Right cardiac atrium (tissue), 5 donors: ENCODE data around the gene TOMM22. TPM values are rescaled to one million over a fixed set of nuclear protein-coding genes. Genes with fewer than 3 reads are reported as not detected.

Experiments used
- ATAC-seq, 2 donors: fragments of 200-7000 bp; cut with Tn5 transposase; one replicate each; pipeline versions ENCODE4 v1.8.0 to v1.9.1; 2020; ENCODE audit warnings: moderate library complexity in 2 of 2, mild to moderate bottlenecking in 1 of 2
- DNase-seq, 3 donors: peaks; one replicate each; pipeline ENCODE4 v3.0.0-alpha.2; 2020
- H3K27ac ChIP-seq: one replicate; pipeline ENCODE4 v1.5.1; 2013; ENCODE audit warnings: mild to moderate bottlenecking, low read length, control low read depth, moderate library complexity
- H3K27me3 ChIP-seq: one replicate; pipeline ENCODE4 v1.6.1; 2013; ENCODE audit not compliant: control insufficient read depth, insufficient read depth
- H3K4me1 ChIP-seq: one replicate; pipeline ENCODE4 v1.6.1; 2013; ENCODE audit warnings: low read length; ENCODE audit not compliant: control insufficient read depth, insufficient read depth
- H3K4me3 ChIP-seq: one replicate; pipeline ENCODE4 v1.5.1; 2013; ENCODE audit warnings: low read length, control low read depth
- H3K9me3 ChIP-seq: one replicate; pipeline ENCODE4 v1.6.1; 2013; ENCODE audit warnings: low read length; ENCODE audit not compliant: control insufficient read depth
- WGBS: extraction: QIAGEN DNeasy Blood & Tissue Kit; methylation state at CpG from one replicate; pipeline ENCODE4 v1.1.7; 2013; 5-methylcytosine and 5-hydroxymethylcytosine counted together
- intact Hi-C, 4 donors: fragments of 100-400 bp; cut with DNase I; formaldehyde crosslinking; loops; one replicate each; pipeline versions ENCODE4 v1.11.0 to v1.14.0; 2022 to 2023
- polyA plus RNA-seq: library from polyadenylated mRNA; stranded (reverse); fragments of 200-250 nt; gene quantifications from one replicate; pipeline ENCODE4 v1.2.3, GENCODE V29; 2013
- total RNA-seq, 4 donors: library from RNA; stranded (reverse); fragmentation: NEBNext Ultra II Directional; extraction: Animal tissue kit (Norgen Biotek cat#: 25700); gene quantifications; one replicate each; pipeline ENCODE4 v1.2.1, GENCODE V29; 2021
- donor health status: healthy with polysubstance abuse.
- donor health status: DM: no; HTN: yes; CAD: no.
- donor health status: DM: no; HTN: no; CAD: no.
- donor health status: DM: no; HTN: yes; CAD: no; lungs with severe emphysema.
- donor health status: DM: yes; HTN: yes; CAD: no.

The TOMM22 gene
- total and polyA plus RNA-seq, 5 donors = 41.0 to 67.3 (median 59.5) TPM

DNA sequence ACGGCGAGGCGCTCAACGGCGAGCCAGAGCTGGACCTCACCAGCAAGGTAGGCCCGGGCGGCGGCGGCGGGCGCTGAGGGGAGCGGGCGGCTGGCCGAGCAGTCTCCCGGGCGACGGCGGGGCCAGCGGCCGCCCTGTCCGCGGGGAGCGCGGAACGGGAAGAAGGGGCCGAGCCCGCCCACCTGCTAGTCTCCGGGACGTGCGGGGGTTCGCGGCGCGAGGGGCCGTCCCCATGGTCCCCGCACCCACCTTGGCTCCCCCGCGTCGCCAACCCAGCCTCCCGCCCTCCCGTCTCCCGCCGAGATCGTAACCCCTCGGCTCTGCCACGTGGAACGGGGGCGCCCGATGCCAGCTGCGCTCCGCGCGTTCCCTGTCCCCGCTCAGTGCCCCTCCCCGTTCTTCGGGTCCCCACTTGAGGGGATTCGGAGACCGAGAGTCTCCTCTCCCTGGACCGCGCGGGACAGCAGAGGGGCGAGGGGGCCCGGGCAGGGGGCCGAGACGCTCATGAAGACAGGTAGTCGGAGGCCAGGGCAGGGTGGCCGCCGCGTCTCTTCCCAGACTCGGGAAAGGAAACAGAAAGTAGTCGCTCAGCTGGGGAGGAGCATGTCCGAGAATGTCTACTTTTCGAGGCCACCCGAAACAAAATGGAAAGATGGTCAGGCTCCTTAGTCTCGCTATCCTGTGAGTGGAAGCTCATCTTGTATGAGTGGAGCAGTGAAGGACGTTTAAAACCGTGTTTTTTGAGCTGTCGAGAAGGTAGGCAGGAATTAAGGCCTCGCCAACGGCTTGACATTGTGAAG, 24.5 kb downstream of the TOMM22 start:
- no peaks in the 10 kb centered on the region for H3K27me3 ChIP-seq
- peaks cover 7% of the 10 kb centered on the region for H3K4me1 ChIP-seq
- ATAC-seq (peak; percentile 2 to 22), DNase-seq (peak; percentile 53 to 82 (median 73))
- H3K9me3 ChIP-seq = no peaks in the 10 kb centered on the region
- intact Hi-C loops = no loop called here
- peak overlapping the region; percentile 83 for H3K27ac ChIP-seq
- peak overlapping the region; percentile 71 for H3K4me3 ChIP-seq
- under 1% methylated on average over 76 of the region's 80 CpGs for WGBS

- DNase-seq (no peak), ATAC-seq (no peak)
- Histone ChIP-seq H3K4me1 (peaks cover 7% of the 10 kb centered on the region), H3K9me3 (no peaks in the 10 kb centered on the region), H3K4me3 (peak overlapping the region; percentile 71), H3K27me3 (no peaks in the 10 kb centered on the region), H3K27ac (no peak overlapping the region)
- WGBS = 3% methylated on average over 4 of the region's 4 CpGs
- intact Hi-C loops = no loop called here
Observed at GRCh38 chr22:38706901-38707195, 25.1 kb downstream of the TOMM22 start.

GRCh38 chr22:38707346-38707745, 25.6 kb downstream of the TOMM22 start:
- Histone ChIP-seq H3K4me3 (peak overlapping the region; percentile 71), H3K27me3 (no peaks in the 10 kb centered on the region), H3K27ac (no peak overlapping the region), H3K4me1 (peaks cover 7% of the 10 kb centered on the region), H3K9me3 (no peaks in the 10 kb centered on the region)
- DNase-seq (no peak), ATAC-seq (no peak)
- intact Hi-C loops = no loop called here
- WGBS = 51% methylated on average over 2 of the region's 2 CpGs

DNA sequence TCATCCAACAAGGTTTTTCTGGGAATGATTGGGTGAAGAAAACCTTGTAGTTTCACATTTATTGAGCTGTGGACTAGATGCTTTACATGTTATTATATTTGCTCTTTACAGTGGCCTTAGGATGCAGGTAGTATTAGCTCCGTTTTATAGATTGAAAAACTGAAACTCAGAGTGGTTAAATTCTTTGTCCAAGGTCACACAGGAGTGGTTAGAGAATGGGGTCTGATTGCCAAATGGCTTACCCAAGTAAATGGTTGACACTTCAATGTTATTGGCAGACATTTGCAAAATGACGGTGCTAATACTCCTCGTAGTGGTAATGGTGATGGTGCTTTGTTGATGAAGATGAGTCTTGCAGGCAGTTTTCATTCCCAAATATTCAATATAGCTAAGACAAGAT, 26.2 kb downstream of the TOMM22 start:
- Histone ChIP-seq H3K9me3 (no peaks in the 10 kb centered on the region), H3K4me3 (no peak overlapping the region), H3K4me1 (peaks cover 11% of the 10 kb centered on the region), H3K27me3 (no peaks in the 10 kb centered on the region), H3K27ac (no peak overlapping the region)
- ATAC-seq (no peak), DNase-seq (no peak)
- WGBS = 89% methylated on average over 3 of the region's 3 CpGs
- intact Hi-C loops = no loop called here

DNA sequence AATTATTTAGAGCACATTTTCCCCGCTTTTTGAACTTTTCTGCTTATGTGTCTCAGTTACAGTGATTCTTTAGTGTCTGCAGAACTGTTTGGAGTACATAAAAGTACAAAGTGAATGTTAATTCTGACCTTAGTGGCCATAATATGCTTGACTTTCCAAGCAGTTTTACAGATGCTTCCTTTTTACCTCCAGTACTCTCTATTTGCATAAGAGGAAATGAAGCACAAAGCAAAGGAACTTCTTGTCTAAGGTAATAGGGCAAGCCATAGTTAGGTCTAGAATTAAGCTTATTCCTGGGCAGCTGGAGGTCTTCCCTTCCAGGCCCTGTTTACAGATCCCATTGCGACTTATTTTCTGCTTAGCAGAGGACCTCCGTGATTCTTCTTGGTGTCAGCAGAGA, 27.5 kb downstream of the TOMM22 start:
- intact Hi-C loops = no loop called here
- WGBS = 78% methylated on average over 3 of the region's 3 CpGs
- DNase-seq (no peak), ATAC-seq (no peak)
- Histone ChIP-seq H3K4me3 (no peak overlapping the region), H3K9me3 (no peaks in the 10 kb centered on the region), H3K27me3 (no peaks in the 10 kb centered on the region), H3K4me1 (peaks cover 15% of the 10 kb centered on the region), H3K27ac (no peak overlapping the region)

- intact Hi-C loops = loop anchor here in 1 of 4 donors (5.0 kb wide), 1 partner anchor 42 kb away; no protein-coding TSS in a partner anchor
- ATAC-seq (no peak), DNase-seq (no peak)
- H3K27me3 ChIP-seq = no peaks in the 10 kb centered on the region
- no peaks in the 10 kb centered on the region for H3K9me3 ChIP-seq
- WGBS = 88% methylated on average over 3 of the region's 3 CpGs
- H3K4me1 ChIP-seq = peaks cover 18% of the 10 kb centered on the region
- H3K27ac ChIP-seq = no peak overlapping the region
- H3K4me3 ChIP-seq = no peak overlapping the region
Observed at GRCh38 chr22:38710351-38710750, 28.6 kb downstream of the TOMM22 start.

GRCh38 chr22:38710866-38711265, 29.1 kb downstream of the TOMM22 start:
- DNase-seq (no peak), ATAC-seq (no peak)
- H3K4me1 ChIP-seq = peaks cover 18% of the 10 kb centered on the region
- intact Hi-C loops = loop anchor here in 1 of 4 donors (5.0 kb wide), 1 partner anchor 41 kb away; no protein-coding TSS in a partner anchor
- 83% methylated on average over 3 of the region's 3 CpGs for WGBS
- H3K9me3 ChIP-seq = no peaks in the 10 kb centered on the region
- no peak overlapping the region for H3K27ac ChIP-seq
- no peaks in the 10 kb centered on the region for H3K27me3 ChIP-seq
- H3K4me3 ChIP-seq = no peak overlapping the region

- Histone ChIP-seq H3K9me3 (no peaks in the 10 kb centered on the region), H3K27ac (no peak overlapping the region), H3K4me1 (peaks cover 14% of the 10 kb centered on the region), H3K27me3 (no peaks in the 10 kb centered on the region), H3K4me3 (no peak overlapping the region)
- DNase-seq (no peak), ATAC-seq (no peak)
- 76% methylated on average over 11 of the region's 11 CpGs for WGBS
- intact Hi-C loops = loop anchor here in 1 of 4 donors (5.0 kb wide), 1 partner anchor 40 kb away; no protein-coding TSS in a partner anchor
Observed at GRCh38 chr22:38712486-38713207, 30.9 kb downstream of the TOMM22 start.

GRCh38 chr22:38713921-38714320, 32.2 kb downstream of the TOMM22 start:
- H3K4me1 ChIP-seq = peaks cover 11% of the 10 kb centered on the region
- 79% methylated on average over 8 of the region's 8 CpGs for WGBS
- no peak for ATAC-seq
- intact Hi-C loops = loop anchor here in 1 of 4 donors (5.0 kb wide), 1 partner anchor 38 kb away; no protein-coding TSS in a partner anchor
- no peaks in the 10 kb centered on the region for H3K9me3 ChIP-seq
- H3K27ac ChIP-seq = no peak overlapping the region
- no peak overlapping the region for H3K4me3 ChIP-seq
- no peak for DNase-seq
- no peaks in the 10 kb centered on the region for H3K27me3 ChIP-seq

- H3K4me3 ChIP-seq = no peak overlapping the region
- DNase-seq (no peak), ATAC-seq (peak in 1 of 2 donors; percentile 27)
- WGBS = 69% methylated on average over 9 of the region's 9 CpGs
- H3K4me1 ChIP-seq = peaks cover 11% of the 10 kb centered on the region
- no peak overlapping the region for H3K27ac ChIP-seq
- intact Hi-C loops = no loop called here
- no peaks in the 10 kb centered on the region for H3K27me3 ChIP-seq
- no peaks in the 10 kb centered on the region for H3K9me3 ChIP-seq
Observed at GRCh38 chr22:38715176-38715764, 33.5 kb downstream of the TOMM22 start.

DNA sequence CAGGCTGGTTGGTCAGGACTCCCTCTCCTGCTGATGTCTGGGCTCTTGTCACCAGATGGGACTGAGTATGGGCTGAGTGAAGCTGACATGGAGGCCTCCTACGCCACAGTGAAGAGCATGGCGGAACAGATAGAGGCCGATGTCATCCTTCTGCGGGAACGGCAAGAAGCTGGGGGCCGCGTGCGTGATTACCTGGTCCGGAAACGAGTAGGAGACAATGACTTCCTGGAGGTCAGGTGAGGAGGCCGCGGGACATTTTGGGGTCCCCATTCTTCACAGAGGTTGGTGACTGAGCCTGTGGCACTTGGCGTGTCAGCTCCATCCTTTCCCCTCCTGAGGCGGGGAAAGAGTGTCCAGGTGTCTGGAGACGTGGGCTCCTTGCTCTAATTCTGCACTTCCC, 34.1 kb downstream of the TOMM22 start:
- WGBS = 92% methylated on average over 15 of the region's 15 CpGs
- no peak overlapping the region for H3K27ac ChIP-seq
- no peaks in the 10 kb centered on the region for H3K9me3 ChIP-seq
- no peaks in the 10 kb centered on the region for H3K27me3 ChIP-seq
- ATAC-seq = no peak
- intact Hi-C loops = no loop called here
- H3K4me3 ChIP-seq = no peak overlapping the region
- no peak for DNase-seq
- H3K4me1 ChIP-seq = peaks cover 11% of the 10 kb centered on the region
